ENCODE results near the gene HSPA1L.

The HSPA1L gene

GRCh38 chr6:31762878-31763618 is 52.0 kb downstream of the HSPA1L start:
- no peak for DNase-seq

GRCh38 chr6:31762356-31762755 is 52.7 kb downstream of the HSPA1L start, which contains the start of gene SAPCD1:
TSS of gene SAPCD1 (plus strand) at chr6:31762656. CDS start at chr6:31763055, 399 bp downstream.
- no peak for DNase-seq

- no peak for DNase-seq
Observed at GRCh38 chr6:31761343-31761742, 53.7 kb downstream of the HSPA1L start.

GRCh38 chr6:31760790-31761189 is 54.3 kb downstream of the HSPA1L start:
- DNase-seq, result no peak

Measured in SIG-M5 (cell line).